HepG2 (cell line): ENCODE data around the gene GPR62. TPM values are rescaled to one million over a fixed set of nuclear protein-coding genes. Genes with fewer than 3 reads are reported as not detected.
A peak's percentile ranks its signal among the peaks of the same experiment; 100 is the strongest.

Experiments used
- ATAC-seq: fragments of 200-7000 bp; cut with Tn5 transposase; 3 replicates; pipeline ENCODE4 v1.9.1; 2020; ENCODE audit warnings: mild to moderate bottlenecking, moderate library complexity
- BruUV-seq: library from RNA; stranded (reverse); fragments of 400-500 nt; replicated peaks from 2 replicates; lab custom pipeline; 2021; lab: Mats Ljungman, UMichigan
- CTCF ChIA-PET: fragments of 300-600 bp; formaldehyde crosslinking; extraction: SDS; loops from one replicate; lab custom pipeline; 2021; ENCODE audit warnings: low total read pairs, inconsistent platforms, low intra/inter-chr PET ratio; lab: Yijun Ruan, JAX
- POLR2A ChIA-PET: fragments of 350-600 bp; sonication (Branson Sonifier 250); formaldehyde crosslinking; loops from one replicate; lab custom pipeline; 2020; ENCODE audit warnings: antibody characterized with exemption, inconsistent platforms; lab: Yijun Ruan, JAX
- DNase-seq: peaks from one replicate; pipeline ENCODE4 v3.0.0-alpha.2; 2015; ENCODE audit warnings: low spot score
- FAIRE-seq: peaks from 3 replicates; lab custom pipeline; 2011; peaks lifted over from hg19 to GRCh38; lab: Jason Lieb, UNC
- H2AFZ ChIP-seq: one replicate; pipeline ENCODE4 v1.6.1; 2011; ENCODE audit warnings: low read length, inconsistent platforms
- H3K27ac ChIP-seq: fragments of 300-600 bp; 3 replicates; pipeline ENCODE4 v1.8.0; 2011; ENCODE audit warnings: mixed run types, mild to moderate bottlenecking, mixed read lengths, low read length, inconsistent platforms; ENCODE audit not compliant: insufficient read depth; ENCODE audit errors: extremely low read length
- H3K27me3 ChIP-seq, 2 experiments: fragments of 200-600 bp in 1 of 2; 2 replicates in 1 of 2; 3 replicates in 1 of 2; pipeline versions ENCODE4 v1.6.0 to v1.8.0; 2011; ENCODE audit warnings: low read length in 2 of 2, mild to moderate bottlenecking in 2 of 2, moderate library complexity in 2 of 2, inconsistent platforms in 1 of 2; ENCODE audit not compliant: insufficient read depth in 2 of 2, control insufficient read depth in 1 of 2
- H3K36me3 ChIP-seq, 2 experiments: fragments of 200-600 bp in 1 of 2; replicated peaks in 1 of 2; 2 replicates in 1 of 2; 3 replicates in 1 of 2; pipeline versions ENCODE4 v1.5.1 to v1.8.0; 2011; ENCODE audit warnings: low read length in 2 of 2, inconsistent platforms in 1 of 2; ENCODE audit not compliant: insufficient read depth in 2 of 2, control insufficient read depth in 1 of 2
- H3K4me1 ChIP-seq: 2 replicates; pipeline ENCODE4 v1.5.1; 2012; ENCODE audit warnings: low read length, inconsistent platforms; ENCODE audit not compliant: insufficient read depth
- H3K4me2 ChIP-seq: 2 replicates; pipeline ENCODE4 v1.6.0; 2011; ENCODE audit warnings: low read depth, low read length, inconsistent platforms
- H3K4me3 ChIP-seq, 3 experiments: fragments of 200-600 bp in 1 of 3; sonication (generic), shearing (Covaris generic) in 1 of 3; replicated peaks in 1 of 3; 2 replicates each; pipeline ENCODE4 v1.5.1; 2011 to 2016; ENCODE audit warnings: low read length in 3 of 3, inconsistent platforms in 2 of 3, low read depth in 2 of 3, mild to moderate bottlenecking in 2 of 3, control low read depth in 1 of 3, mixed read lengths in 1 of 3; ENCODE audit not compliant: insufficient read depth in 1 of 3
- H3K79me2 ChIP-seq: one replicate; pipeline ENCODE4 v1.6.1; 2011; ENCODE audit warnings: low read length, inconsistent platforms; ENCODE audit not compliant: insufficient read depth
- H3K9ac ChIP-seq: 2 replicates; pipeline ENCODE4 v1.6.0; 2011; ENCODE audit warnings: mild to moderate bottlenecking, low read depth, low read length, inconsistent platforms; ENCODE audit not compliant: insufficient read depth
- H3K9me3 ChIP-seq: 2 replicates; pipeline ENCODE4 v1.5.1; 2012; ENCODE audit warnings: mild to moderate bottlenecking, low read length
- H4K20me1 ChIP-seq: 2 replicates; pipeline ENCODE4 v1.6.0; 2011; ENCODE audit warnings: inconsistent platforms, mild to moderate bottlenecking, low read length, moderate library complexity; ENCODE audit not compliant: insufficient read depth
- BCL3 ChIP-seq: sonication (generic); formaldehyde crosslinking; IDR thresholded peaks from 2 replicates; pipeline ENCODE4 v1.5.1; 2020; ENCODE audit warnings: mild to moderate bottlenecking, missing genetic modification reagents, moderate library complexity
- KDM2A ChIP-seq: sonication (generic); formaldehyde crosslinking; IDR thresholded peaks from 2 replicates; pipeline ENCODE4 v1.4.0; 2020; ENCODE audit warnings: low read depth, missing genetic modification reagents, borderline replicate concordance
- NFE2L2 ChIP-seq: fragments of 150-350 bp; IDR thresholded peaks from 2 replicates; pipeline ENCODE4 v1.6.1; 2014; ENCODE audit warnings: low read length
- RARG ChIP-seq: sonication (generic); formaldehyde crosslinking; IDR thresholded peaks from 2 replicates; pipeline ENCODE4 v1.4.0; 2020; ENCODE audit warnings: low read depth, mild to moderate bottlenecking, missing genetic modification reagents
- ZNF644 ChIP-seq: IDR thresholded peaks from 2 replicates; pipeline ENCODE4 v1.6.1; 2016; ENCODE audit warnings: low read depth
- ZNF850 ChIP-seq: sonication (generic); formaldehyde crosslinking; conservative IDR thresholded peaks from 2 replicates; pipeline ENCODE4 v1.9.0; 2021; ENCODE audit warnings: mild to moderate bottlenecking, missing genetic modification reagents
- WGBS: methylation state at CpG from one replicate; pipeline ENCODE4 v1.1.6; 2017; ENCODE audit warnings: low lambda C conversion rate; 5-methylcytosine and 5-hydroxymethylcytosine counted together
- in situ Hi-C: cut with HindIII; loops from 2 replicates; pipeline ENCODE4 v1.10.0; 2017; ENCODE audit warnings: low pct_unique_long_range_greater_than_20kb; ENCODE audit not compliant: extremely low pct_ligation_motif_present
- intact Hi-C: fragments of 100-400 bp; cut with micrococcal nuclease; formaldehyde crosslinking; loops from one replicate; pipeline ENCODE4 v1.10.0; 2022; ENCODE audit not compliant: unreplicated experiment
- polyA plus RNA-seq, 8 experiments: library from polyadenylated mRNA; depleted of rRNA in 3 of 8; stranded (reverse) in 7 of 8; unstranded in 1 of 8; fragments of >200 nt; fragmentation: Illumina TruSeq in 4 of 8; extraction: Trizol in 4 of 8; gene quantifications; 2 replicates each; pipeline versions ENCODE4 v1.2.1 to v1.2.3, GENCODE V29; 2011 to 2016; ENCODE audit warnings: low read depth in 4 of 8, missing spikeins in 1 of 8, mixed read lengths in 1 of 8; ENCODE audit not compliant: insufficient read depth in 1 of 8
- total RNA-seq, 5 experiments: library from RNA; depleted of rRNA; stranded (reverse); fragments of >200 nt; fragmentation: Illumina TruSeq; extraction: Trizol; gene quantifications; 2 replicates each; pipeline ENCODE4 v1.2.3, GENCODE V29; 2016; ENCODE audit warnings: low read depth in 1 of 5
- TF ChIP-seq, protein P1 (sequence below): sonication (generic); formaldehyde crosslinking; IDR thresholded peaks from 2 replicates; pipeline ENCODE4 v1.4.0; 2020; ENCODE audit warnings: mild to moderate bottlenecking, missing genetic modification reagents
- TF ChIP-seq, protein P2 (sequence below): sonication (generic); formaldehyde crosslinking; IDR thresholded peaks from 2 replicates; pipeline ENCODE4 v1.4.0; 2020; ENCODE audit warnings: missing genetic modification reagents, borderline replicate concordance
- TF ChIP-seq, protein P3 (sequence below): sonication (generic); formaldehyde crosslinking; IDR thresholded peaks from 2 replicates; pipeline ENCODE4 v1.5.0; 2020; ENCODE audit warnings: mild to moderate bottlenecking, missing genetic modification reagents, moderate library complexity

The GPR62 gene
- total and polyA plus RNA-seq, 2 of the 13 experiments (the other 11 are each of a cell fraction or from before 2014, with no cell fraction given): not detected

DNA sequence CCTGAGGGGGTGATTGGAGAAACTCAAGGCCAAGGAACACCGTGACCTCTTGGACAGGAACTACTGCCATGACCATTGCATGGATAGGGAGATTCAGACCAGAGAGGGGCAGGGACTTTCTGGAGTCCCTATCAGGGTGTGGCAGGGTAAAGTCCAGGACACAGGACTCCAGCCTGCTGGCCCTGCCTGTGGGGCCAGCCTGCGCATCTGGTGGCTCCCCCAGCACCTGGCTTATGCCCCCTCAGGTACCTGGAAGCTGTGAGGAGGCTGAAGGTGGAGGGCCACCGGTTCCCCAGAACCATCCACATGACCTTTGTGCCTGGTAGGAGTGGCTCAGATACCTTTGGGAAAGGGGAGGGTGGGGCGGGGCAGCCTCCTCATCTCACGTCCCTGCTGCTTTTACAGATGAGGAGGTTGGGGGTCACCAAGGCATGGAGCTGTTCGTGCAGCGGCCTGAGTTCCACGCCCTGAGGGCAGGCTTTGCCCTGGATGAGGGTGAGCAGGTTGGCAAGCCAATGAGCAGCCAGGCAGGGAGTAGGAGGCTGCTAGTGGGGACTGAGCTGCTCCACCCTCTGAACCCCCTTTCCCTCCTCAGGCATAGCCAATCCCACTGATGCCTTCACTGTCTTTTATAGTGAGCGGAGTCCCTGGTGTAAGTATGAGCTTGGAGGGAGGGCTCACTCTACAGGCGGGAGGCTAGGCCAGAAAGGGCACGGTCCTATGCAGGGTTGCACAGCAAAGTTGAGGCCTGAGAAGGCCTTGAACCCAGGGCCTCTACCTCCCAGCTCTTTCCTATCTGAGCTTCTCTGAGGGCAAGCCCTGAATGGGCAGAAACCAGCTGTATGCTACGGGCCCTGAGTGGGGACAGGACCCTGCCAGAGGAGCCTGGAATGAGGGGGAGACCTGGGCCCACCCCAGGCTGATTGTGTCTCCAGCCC is 31.1 kb downstream of the GPR62 start:
- Histone ChIP-seq H3K79me2 (peaks cover 17% of the 10 kb centered on the region), H3K4me2 (peak overlapping the region; percentile 98), H4K20me1 (no peaks in the 10 kb centered on the region), H3K4me1 (peaks cover 45% of the 10 kb centered on the region), H3K36me3 (peaks cover 0 to 1% of the 10 kb centered on the region in 2 experiments; a peak in 1 of 5 replicates), H3K9me3 (no peaks in the 10 kb centered on the region), H3K4me3 (peak overlapping the region in 1 of 3 experiments; percentile 10; a peak in 1 of 6 replicates), H3K27ac (peak overlapping the region; percentile 19), H3K27me3 (no peaks in the 10 kb centered on the region), H3K9ac (0 out of 2 replicates have a peak overlapping the region, but pooled peaks have one; percentile 10), H2AFZ (no peak overlapping the region)
- BruUV-seq: no TSS peak
- DNase-seq: no peak
- no peak for FAIRE-seq
- WGBS: 61% methylated on average over 7 of the region's 12 CpGs
- in situ Hi-C loops (no loop called here), intact Hi-C loops (no loop called here)
- ATAC-seq: no peak
- ChIA-PET CTCF (no interaction called here), POLR2A (interaction anchor here (1.3 to 4.4 kb wide), 4 partner anchors 10 to 45 kb away, joined by 5 to 114 read pairs (median 12); partner anchors contain the start of genes ABHD14A, ABHD14B, PARP3 and RPL29)
- TF ChIP-seq NFE2L2 (no peak), ZNF644 (CRISPR knock-in tag) (no peak), RARG (CRISPR knock-in tag) (no peak), ZNF850 (CRISPR knock-in tag) (no peak), BCL3 (no peak), KDM2A (CRISPR knock-in tag) (no peak)
- TF ChIP-seq, protein P1, sequence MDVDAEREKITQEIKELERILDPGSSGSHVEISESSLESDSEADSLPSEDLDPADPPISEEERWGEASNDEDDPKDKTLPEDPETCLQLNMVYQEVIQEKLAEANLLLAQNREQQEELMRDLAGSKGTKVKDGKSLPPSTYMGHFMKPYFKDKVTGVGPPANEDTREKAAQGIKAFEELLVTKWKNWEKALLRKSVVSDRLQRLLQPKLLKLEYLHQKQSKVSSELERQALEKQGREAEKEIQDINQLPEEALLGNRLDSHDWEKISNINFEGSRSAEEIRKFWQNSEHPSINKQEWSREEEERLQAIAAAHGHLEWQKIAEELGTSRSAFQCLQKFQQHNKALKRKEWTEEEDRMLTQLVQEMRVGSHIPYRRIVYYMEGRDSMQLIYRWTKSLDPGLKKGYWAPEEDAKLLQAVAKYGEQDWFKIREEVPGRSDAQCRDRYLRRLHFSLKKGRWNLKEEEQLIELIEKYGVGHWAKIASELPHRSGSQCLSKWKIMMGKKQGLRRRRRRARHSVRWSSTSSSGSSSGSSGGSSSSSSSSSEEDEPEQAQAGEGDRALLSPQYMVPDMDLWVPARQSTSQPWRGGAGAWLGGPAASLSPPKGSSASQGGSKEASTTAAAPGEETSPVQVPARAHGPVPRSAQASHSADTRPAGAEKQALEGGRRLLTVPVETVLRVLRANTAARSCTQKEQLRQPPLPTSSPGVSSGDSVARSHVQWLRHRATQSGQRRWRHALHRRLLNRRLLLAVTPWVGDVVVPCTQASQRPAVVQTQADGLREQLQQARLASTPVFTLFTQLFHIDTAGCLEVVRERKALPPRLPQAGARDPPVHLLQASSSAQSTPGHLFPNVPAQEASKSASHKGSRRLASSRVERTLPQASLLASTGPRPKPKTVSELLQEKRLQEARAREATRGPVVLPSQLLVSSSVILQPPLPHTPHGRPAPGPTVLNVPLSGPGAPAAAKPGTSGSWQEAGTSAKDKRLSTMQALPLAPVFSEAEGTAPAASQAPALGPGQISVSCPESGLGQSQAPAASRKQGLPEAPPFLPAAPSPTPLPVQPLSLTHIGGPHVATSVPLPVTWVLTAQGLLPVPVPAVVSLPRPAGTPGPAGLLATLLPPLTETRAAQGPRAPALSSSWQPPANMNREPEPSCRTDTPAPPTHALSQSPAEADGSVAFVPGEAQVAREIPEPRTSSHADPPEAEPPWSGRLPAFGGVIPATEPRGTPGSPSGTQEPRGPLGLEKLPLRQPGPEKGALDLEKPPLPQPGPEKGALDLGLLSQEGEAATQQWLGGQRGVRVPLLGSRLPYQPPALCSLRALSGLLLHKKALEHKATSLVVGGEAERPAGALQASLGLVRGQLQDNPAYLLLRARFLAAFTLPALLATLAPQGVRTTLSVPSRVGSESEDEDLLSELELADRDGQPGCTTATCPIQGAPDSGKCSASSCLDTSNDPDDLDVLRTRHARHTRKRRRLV: no peak
- TF ChIP-seq, protein P2, sequence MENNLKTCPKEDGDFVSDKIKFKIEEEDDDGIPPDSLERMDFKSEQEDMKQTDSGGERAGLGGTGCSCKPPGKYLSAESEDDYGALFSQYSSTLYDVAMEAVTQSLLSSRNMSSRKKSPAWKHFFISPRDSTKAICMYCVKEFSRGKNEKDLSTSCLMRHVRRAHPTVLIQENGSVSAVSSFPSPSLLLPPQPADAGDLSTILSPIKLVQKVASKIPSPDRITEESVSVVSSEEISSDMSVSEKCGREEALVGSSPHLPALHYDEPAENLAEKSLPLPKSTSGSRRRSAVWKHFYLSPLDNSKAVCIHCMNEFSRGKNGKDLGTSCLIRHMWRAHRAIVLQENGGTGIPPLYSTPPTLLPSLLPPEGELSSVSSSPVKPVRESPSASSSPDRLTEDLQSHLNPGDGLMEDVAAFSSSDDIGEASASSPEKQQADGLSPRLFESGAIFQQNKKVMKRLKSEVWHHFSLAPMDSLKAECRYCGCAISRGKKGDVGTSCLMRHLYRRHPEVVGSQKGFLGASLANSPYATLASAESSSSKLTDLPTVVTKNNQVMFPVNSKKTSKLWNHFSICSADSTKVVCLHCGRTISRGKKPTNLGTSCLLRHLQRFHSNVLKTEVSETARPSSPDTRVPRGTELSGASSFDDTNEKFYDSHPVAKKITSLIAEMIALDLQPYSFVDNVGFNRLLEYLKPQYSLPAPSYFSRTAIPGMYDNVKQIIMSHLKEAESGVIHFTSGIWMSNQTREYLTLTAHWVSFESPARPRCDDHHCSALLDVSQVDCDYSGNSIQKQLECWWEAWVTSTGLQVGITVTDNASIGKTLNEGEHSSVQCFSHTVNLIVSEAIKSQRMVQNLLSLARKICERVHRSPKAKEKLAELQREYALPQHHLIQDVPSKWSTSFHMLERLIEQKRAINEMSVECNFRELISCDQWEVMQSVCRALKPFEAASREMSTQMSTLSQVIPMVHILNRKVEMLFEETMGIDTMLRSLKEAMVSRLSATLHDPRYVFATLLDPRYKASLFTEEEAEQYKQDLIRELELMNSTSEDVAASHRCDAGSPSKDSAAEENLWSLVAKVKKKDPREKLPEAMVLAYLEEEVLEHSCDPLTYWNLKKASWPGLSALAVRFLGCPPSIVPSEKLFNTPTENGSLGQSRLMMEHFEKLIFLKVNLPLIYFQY: no peak
- TF ChIP-seq, protein P3, sequence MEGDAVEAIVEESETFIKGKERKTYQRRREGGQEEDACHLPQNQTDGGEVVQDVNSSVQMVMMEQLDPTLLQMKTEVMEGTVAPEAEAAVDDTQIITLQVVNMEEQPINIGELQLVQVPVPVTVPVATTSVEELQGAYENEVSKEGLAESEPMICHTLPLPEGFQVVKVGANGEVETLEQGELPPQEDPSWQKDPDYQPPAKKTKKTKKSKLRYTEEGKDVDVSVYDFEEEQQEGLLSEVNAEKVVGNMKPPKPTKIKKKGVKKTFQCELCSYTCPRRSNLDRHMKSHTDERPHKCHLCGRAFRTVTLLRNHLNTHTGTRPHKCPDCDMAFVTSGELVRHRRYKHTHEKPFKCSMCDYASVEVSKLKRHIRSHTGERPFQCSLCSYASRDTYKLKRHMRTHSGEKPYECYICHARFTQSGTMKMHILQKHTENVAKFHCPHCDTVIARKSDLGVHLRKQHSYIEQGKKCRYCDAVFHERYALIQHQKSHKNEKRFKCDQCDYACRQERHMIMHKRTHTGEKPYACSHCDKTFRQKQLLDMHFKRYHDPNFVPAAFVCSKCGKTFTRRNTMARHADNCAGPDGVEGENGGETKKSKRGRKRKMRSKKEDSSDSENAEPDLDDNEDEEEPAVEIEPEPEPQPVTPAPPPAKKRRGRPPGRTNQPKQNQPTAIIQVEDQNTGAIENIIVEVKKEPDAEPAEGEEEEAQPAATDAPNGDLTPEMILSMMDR (CRISPR knock-in tag): 0 out of 2 replicates have a peak, but pooled peaks have one; percentile 2
